K562 (cell line): ENCODE data around the gene RAB25. TPM values are rescaled to one million over a fixed set of nuclear protein-coding genes. Genes with fewer than 3 reads are reported as not detected.

Experiments
- BCLAF1 ChIP-seq, 2 experiments: fragments of 450-650 bp in 1 of 2; IDR thresholded peaks; 2 replicates each; pipeline ENCODE4 v1.6.1; 2011 to 2017; ENCODE audit warnings: low read depth in 2 of 2, antibody characterized with exemption in 1 of 2, borderline replicate concordance in 1 of 2, low read length in 1 of 2, mild to moderate bottlenecking in 1 of 2, mixed read lengths in 1 of 2; ENCODE audit not compliant: control insufficient read depth in 1 of 2
- CBX1 ChIP-seq: sonication (generic); IDR thresholded peaks from 2 replicates; pipeline ENCODE4 v1.6.1; 2016; ENCODE audit warnings: antibody characterized with exemption, low read depth, mild to moderate bottlenecking
- CREBBP ChIP-seq: IDR thresholded peaks from one replicate; pipeline ENCODE4 v1.6.1; 2012; ENCODE audit warnings: low read depth, mild to moderate bottlenecking, control low read depth, inconsistent platforms, low read length
- DMBX1 ChIP-seq: fragments of 250-450 bp; sonication (Bioruptor Pico); IDR thresholded peaks from 2 replicates; pipeline ENCODE4 v1.8.0; 2022; ENCODE audit warnings: inconsistent platforms, mild to moderate bottlenecking, moderate library complexity, borderline replicate concordance
- E2F8 ChIP-seq: fragments of 450-650 bp; IDR thresholded peaks from 2 replicates; pipeline ENCODE4 v1.7.1; 2018; ENCODE audit warnings: mild to moderate bottlenecking, low read depth; ENCODE audit not compliant: partially characterized antibody
- EHMT2 ChIP-seq: fragments of 450-650 bp; IDR thresholded peaks from 2 replicates; pipeline ENCODE4 v1.6.1; 2018; ENCODE audit warnings: antibody characterized with exemption
- ELF2 ChIP-seq: fragments of 250-450 bp; sonication (Bioruptor Pico); IDR thresholded peaks from 2 replicates; pipeline ENCODE4 v1.5.0; 2021; ENCODE audit warnings: mild to moderate bottlenecking
- GABPA ChIP-seq: fragments of 200-800 bp; sonication (Bioruptor generic); conservative IDR thresholded peaks from 2 replicates; pipeline ENCODE4 v1.6.1; 2016; ENCODE audit warnings: low read depth, missing genetic modification characterization, missing compliant biosample characterization
- HCFC1 ChIP-seq: IDR thresholded peaks from 2 replicates; pipeline ENCODE4 v1.6.1; 2012; ENCODE audit warnings: low read depth, low read length, improper control_type of control experiment
- KLF1 ChIP-seq: fragments of 450-650 bp; IDR thresholded peaks from 2 replicates; pipeline ENCODE4 v1.6.1; 2016; ENCODE audit warnings: missing genetic modification characterization, missing compliant biosample characterization
- NFIC ChIP-seq: fragments of 450-650 bp; IDR thresholded peaks from 2 replicates; pipeline ENCODE4 v1.6.1; 2017; ENCODE audit warnings: mild to moderate bottlenecking, inconsistent platforms
- RB1 ChIP-seq: fragments of 450-650 bp; IDR thresholded peaks from 2 replicates; pipeline ENCODE4 v1.6.1; 2017; ENCODE audit warnings: low read depth, mild to moderate bottlenecking
- RFX5 ChIP-seq: IDR thresholded peaks from 2 replicates; pipeline ENCODE4 v1.6.1; 2011; ENCODE audit warnings: low read depth, mild to moderate bottlenecking, improper control_type of control experiment, low read length
- TCF7 ChIP-seq: sonication (generic); IDR thresholded peaks from 2 replicates; pipeline ENCODE4 v1.6.1; 2016; ENCODE audit warnings: antibody characterized with exemption, borderline replicate concordance
- ZBTB2 ChIP-seq: fragments of 450-650 bp; IDR thresholded peaks from 2 replicates; pipeline ENCODE4 v1.6.1; 2016; ENCODE audit warnings: antibody characterized with exemption
- polyA plus RNA-seq, 8 experiments: library from polyadenylated mRNA; depleted of rRNA in 4 of 8; stranded (reverse) in 5 of 8; unstranded in 3 of 8; fragments of >200 nt; fragmentation: Nextera tagmentation in 2 of 8; fragmentation: Illumina TruSeq in 1 of 8; extraction: Ambion mirVana in 2 of 8; extraction: Trizol in 1 of 8; gene quantifications; 2 replicates each; pipeline versions ENCODE4 v1.2.1 to v1.2.3, GENCODE V29; 2011 to 2014; ENCODE audit warnings: inconsistent platforms in 1 of 8, missing spikeins in 1 of 8
- total RNA-seq, 7 experiments: library from RNA; depleted of rRNA in 6 of 7; stranded (reverse); fragments of >200 nt in 6 of 7; fragmentation: Illumina TruSeq in 2 of 7; extraction: Trizol in 2 of 7; gene quantifications; 2 replicates each; pipeline versions ENCODE4 v1.2.1 to v1.2.3, GENCODE V29; 2011 to 2021; ENCODE audit warnings: low replicate concordance in 1 of 7
- TF ChIP-seq, protein P1 (sequence below), 2 experiments: fragments of 450-650 bp; IDR thresholded peaks; 2 replicates each; pipeline ENCODE4 v1.6.1; 2018; ENCODE audit warnings: mild to moderate bottlenecking in 2 of 2, low read depth in 1 of 2; ENCODE audit not compliant: partially characterized antibody in 2 of 2

RAB25 gene
- total and polyA plus RNA-seq, 9 of the 15 experiments (the other 6 are each of a cell fraction or from before 2014, with no cell fraction given): 0.10 to 0.27 (median 0.13) TPM; not detected in 6

- TF ChIP-seq E2F8 (peak; percentile 61), RFX5 (no peak), HCFC1 (peak; percentile 95), CREBBP (no peak), DMBX1 (CRISPR knock-in tag) (no peak), EHMT2 (no peak), NFIC (peak; percentile 7; the same call in 1 of the 2 replicates), GABPA (tag) (peak; percentile 97), ELF2 (CRISPR knock-in tag) (no peak), RB1 (0 out of 2 replicates have a peak, but pooled peaks have one; percentile 20), KLF1 (no peak), BCLAF1 (IDR thresholded peaks at IDR 0.05; ENCODE audit: borderline replicate concordance in 1 of 2, control insufficient read depth in 1 of 2, low read depth in 2 of 2, low read length in 1 of 2) (no peak), TCF7 (peak; percentile 96), CBX1 (no peak), ZBTB2 (no peak)
- TF ChIP-seq, protein P1, sequence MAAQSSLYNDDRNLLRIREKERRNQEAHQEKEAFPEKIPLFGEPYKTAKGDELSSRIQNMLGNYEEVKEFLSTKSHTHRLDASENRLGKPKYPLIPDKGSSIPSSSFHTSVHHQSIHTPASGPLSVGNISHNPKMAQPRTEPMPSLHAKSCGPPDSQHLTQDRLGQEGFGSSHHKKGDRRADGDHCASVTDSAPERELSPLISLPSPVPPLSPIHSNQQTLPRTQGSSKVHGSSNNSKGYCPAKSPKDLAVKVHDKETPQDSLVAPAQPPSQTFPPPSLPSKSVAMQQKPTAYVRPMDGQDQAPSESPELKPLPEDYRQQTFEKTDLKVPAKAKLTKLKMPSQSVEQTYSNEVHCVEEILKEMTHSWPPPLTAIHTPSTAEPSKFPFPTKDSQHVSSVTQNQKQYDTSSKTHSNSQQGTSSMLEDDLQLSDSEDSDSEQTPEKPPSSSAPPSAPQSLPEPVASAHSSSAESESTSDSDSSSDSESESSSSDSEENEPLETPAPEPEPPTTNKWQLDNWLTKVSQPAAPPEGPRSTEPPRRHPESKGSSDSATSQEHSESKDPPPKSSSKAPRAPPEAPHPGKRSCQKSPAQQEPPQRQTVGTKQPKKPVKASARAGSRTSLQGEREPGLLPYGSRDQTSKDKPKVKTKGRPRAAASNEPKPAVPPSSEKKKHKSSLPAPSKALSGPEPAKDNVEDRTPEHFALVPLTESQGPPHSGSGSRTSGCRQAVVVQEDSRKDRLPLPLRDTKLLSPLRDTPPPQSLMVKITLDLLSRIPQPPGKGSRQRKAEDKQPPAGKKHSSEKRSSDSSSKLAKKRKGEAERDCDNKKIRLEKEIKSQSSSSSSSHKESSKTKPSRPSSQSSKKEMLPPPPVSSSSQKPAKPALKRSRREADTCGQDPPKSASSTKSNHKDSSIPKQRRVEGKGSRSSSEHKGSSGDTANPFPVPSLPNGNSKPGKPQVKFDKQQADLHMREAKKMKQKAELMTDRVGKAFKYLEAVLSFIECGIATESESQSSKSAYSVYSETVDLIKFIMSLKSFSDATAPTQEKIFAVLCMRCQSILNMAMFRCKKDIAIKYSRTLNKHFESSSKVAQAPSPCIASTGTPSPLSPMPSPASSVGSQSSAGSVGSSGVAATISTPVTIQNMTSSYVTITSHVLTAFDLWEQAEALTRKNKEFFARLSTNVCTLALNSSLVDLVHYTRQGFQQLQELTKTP (IDR thresholded peaks at IDR 0.05; ENCODE audit: low read depth in 1 of 2, partially characterized antibody in 2 of 2): peak in 1 of 2 experiments; percentile 85
These were observed 40.5 kb upstream of the RAB25 start, which contains the start of gene SSR2 (continued) for GRCh38 chr1:156020293-156021092.
